Lung (tissue), 12 donors: ENCODE data around the gene C8B. TPM values are rescaled to one million over a fixed set of nuclear protein-coding genes. Genes with fewer than 3 reads are reported as not detected.

Experiments
- ATAC-seq: fragments of 200-7000 bp; cut with Tn5 transposase; one replicate; pipeline ENCODE4 v1.9.1; 2020; ENCODE audit warnings: moderate number of reproducible peaks; ENCODE audit not compliant: insufficient read depth, low FRiP score
- DNase-seq, 3 donors: peaks; one replicate each; pipeline ENCODE4 v3.0.0-alpha.2; 2013 to 2017
- H3K27ac ChIP-seq, 2 donors: one replicate each; pipeline ENCODE4 v1.5.1; 2013; ENCODE audit warnings: mild to moderate bottlenecking in 2 of 2, moderate library complexity in 2 of 2, control low read depth in 1 of 2, inconsistent platforms in 1 of 2, low read depth in 1 of 2, low read length in 1 of 2
- H3K27me3 ChIP-seq, 3 donors: one replicate each; pipeline ENCODE4 v1.5.1; 2013; ENCODE audit warnings: low read length in 2 of 3; ENCODE audit not compliant: control insufficient read depth in 3 of 3, insufficient read depth in 3 of 3
- H3K36me3 ChIP-seq, 4 donors: one replicate each; pipeline ENCODE4 v1.5.1; 2013; ENCODE audit warnings: low read length in 4 of 4, mild to moderate bottlenecking in 1 of 4, moderate library complexity in 1 of 4; ENCODE audit not compliant: control insufficient read depth in 4 of 4, insufficient read depth in 4 of 4
- H3K4me1 ChIP-seq, 5 donors: one replicate each; pipeline ENCODE4 v1.5.1; 2013; ENCODE audit warnings: low read length in 5 of 5, mild to moderate bottlenecking in 2 of 5, moderate library complexity in 1 of 5; ENCODE audit not compliant: control insufficient read depth in 5 of 5, insufficient read depth in 5 of 5
- H3K4me3 ChIP-seq: one replicate; pipeline ENCODE4 v1.5.1; 2013; ENCODE audit warnings: mild to moderate bottlenecking, control low read depth, moderate library complexity
- H3K9ac ChIP-seq, 2 donors: one replicate each; pipeline ENCODE4 v1.5.1; 2013; ENCODE audit warnings: low read length in 2 of 2, control low read depth in 1 of 2; ENCODE audit not compliant: insufficient read depth in 1 of 2
- H3K9me3 ChIP-seq, 4 donors: one replicate each; pipeline ENCODE4 v1.5.1; 2013; ENCODE audit warnings: low read length in 3 of 4, mild to moderate bottlenecking in 1 of 4, moderate library complexity in 1 of 4; ENCODE audit not compliant: control insufficient read depth in 4 of 4, insufficient read depth in 3 of 4
- WGBS, 2 donors: extraction: QIAGEN DNeasy Blood & Tissue Kit; methylation state at CpG; one replicate each; pipeline ENCODE4 v1.1.7; 2013; 5-methylcytosine and 5-hydroxymethylcytosine counted together
- polyA plus RNA-seq, 2 donors: library from polyadenylated mRNA; stranded (reverse); fragments of 200-250 nt; gene quantifications; one replicate each; pipeline ENCODE4 v1.2.1, GENCODE V29; 2013
- total RNA-seq, 2 donors: library from RNA; depleted of rRNA in 1 of 2; stranded (reverse); fragments of >200 nt in 1 of 2; gene quantifications; one replicate each; pipeline ENCODE4 v1.2.1, GENCODE V29; 2014 to 2021
- TF ChIP-seq, protein P1 (sequence below): IDR thresholded peaks from 2 replicates; pipeline ENCODE4 v1.5.1; 2012; ENCODE audit warnings: mild to moderate bottlenecking; ENCODE audit errors: control extremely low read depth, extremely low read depth
- donor health status: control.
- donor health status: control.
- donor health status: Bipolar disorder and iron deficiency.
- donor health status: healthy.
- donor health status: DM: yes; HTN: yes; CAD: no.

Gene C8B
- total and polyA plus RNA-seq, 4 donors: 0.22 to 2.8 (median 1.7) TPM

DNA sequence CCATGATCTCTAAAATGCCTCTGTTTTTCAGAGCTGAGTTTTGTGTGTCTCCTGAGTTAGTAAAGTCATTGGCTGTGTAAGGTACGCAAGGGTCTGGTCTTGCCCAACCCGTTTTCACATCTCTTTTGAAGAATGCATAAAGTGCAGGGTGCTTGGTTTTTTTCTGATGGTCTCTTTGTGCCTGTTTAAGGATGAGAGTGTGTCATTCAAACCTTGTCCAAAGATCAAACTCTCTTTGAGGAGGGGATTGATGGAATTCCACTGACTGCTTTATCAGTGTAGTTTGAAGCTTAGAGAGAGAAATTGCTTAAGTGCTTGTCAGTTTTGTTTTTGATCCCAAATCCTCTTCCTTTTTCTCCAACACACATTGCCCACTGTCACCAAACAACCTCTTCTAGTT lies 20.0 kb upstream of the C8B start:
- Histone ChIP-seq H3K4me3 (no peak overlapping the region), H3K27me3 (no peaks in the 10 kb centered on the region), H3K9me3 (no peaks in the 10 kb centered on the region), H3K36me3 (no peaks in the 10 kb centered on the region), H3K9ac (no peak overlapping the region), H3K4me1 (no peaks in the 10 kb centered on the region), H3K27ac (no peak overlapping the region)
- DNase-seq (no peak), ATAC-seq (no peak)
- TF ChIP-seq, protein P1, sequence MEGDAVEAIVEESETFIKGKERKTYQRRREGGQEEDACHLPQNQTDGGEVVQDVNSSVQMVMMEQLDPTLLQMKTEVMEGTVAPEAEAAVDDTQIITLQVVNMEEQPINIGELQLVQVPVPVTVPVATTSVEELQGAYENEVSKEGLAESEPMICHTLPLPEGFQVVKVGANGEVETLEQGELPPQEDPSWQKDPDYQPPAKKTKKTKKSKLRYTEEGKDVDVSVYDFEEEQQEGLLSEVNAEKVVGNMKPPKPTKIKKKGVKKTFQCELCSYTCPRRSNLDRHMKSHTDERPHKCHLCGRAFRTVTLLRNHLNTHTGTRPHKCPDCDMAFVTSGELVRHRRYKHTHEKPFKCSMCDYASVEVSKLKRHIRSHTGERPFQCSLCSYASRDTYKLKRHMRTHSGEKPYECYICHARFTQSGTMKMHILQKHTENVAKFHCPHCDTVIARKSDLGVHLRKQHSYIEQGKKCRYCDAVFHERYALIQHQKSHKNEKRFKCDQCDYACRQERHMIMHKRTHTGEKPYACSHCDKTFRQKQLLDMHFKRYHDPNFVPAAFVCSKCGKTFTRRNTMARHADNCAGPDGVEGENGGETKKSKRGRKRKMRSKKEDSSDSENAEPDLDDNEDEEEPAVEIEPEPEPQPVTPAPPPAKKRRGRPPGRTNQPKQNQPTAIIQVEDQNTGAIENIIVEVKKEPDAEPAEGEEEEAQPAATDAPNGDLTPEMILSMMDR: no peak
- WGBS, 2 donors: 85 to 89% methylated on average over 2 of the region's 2 CpGs

DNA sequence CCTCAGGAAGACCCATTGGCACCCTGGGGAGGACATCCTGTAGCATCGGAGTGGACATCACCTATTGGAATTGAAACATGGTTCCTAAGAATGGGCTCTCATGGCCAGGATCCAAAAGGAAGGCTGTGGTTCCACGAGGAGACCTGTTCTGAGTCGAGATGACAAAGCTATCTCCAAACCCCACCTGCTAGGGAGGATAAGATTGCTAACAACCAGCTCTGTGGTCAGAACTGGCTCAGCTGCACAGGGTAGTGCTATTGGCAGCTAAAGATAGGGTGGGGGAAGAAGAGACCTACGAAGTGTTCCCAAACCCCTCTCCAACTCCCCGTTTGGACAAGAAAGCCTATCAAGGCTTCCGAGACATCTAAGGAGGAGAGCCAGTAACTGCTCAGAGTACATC lies 17.7 kb upstream of the C8B start:
- Histone ChIP-seq H3K9ac (no peak overlapping the region), H3K36me3 (no peaks in the 10 kb centered on the region), H3K27me3 (no peaks in the 10 kb centered on the region), H3K4me3 (no peak overlapping the region), H3K27ac (no peak overlapping the region), H3K9me3 (no peaks in the 10 kb centered on the region), H3K4me1 (no peaks in the 10 kb centered on the region)
- WGBS, 2 donors: 67 to 82% methylated on average over 6 of the region's 6 CpGs
- DNase-seq (no peak), ATAC-seq (no peak)
- TF ChIP-seq, protein P1: no peak

DNA sequence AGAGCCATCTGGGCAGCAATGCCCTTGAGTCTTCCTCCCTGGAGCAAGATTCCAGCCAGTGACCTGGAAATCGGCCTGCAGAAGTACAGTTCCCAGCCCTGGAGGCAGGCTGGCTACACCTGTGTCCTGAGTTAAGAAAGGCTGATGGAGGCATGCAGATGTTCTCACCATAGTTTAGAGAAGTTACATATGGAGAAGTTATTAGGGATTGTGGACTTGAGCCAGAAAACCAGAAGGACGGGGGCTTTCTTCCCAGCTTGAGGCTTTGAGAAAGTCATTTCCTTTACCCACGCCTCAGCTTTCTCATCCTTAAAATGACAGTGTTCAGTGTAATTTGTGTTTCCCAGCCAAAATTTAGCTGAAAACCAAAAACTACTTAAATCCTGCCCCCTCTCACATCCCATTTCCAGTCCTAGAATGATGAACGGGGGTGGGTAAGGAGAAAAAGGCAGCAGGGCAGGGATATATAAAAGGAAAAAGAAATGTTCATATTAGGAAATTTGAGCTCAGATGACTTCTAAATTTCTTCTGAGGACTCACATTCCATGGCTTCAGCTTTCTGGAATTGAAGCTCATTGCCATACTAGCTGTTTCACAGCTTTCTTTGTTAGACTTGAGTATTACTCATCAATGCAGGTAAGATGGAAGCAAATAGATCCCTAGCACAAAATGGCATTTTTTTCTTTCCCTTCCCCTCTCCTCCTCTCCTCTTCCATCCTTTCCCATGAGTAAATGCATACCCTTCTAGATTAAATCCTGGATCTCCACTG lies 14.4 kb upstream of the C8B start:
- H3K4me1 ChIP-seq: no peaks in the 10 kb centered on the region
- no peak for DNase-seq
- H3K27ac ChIP-seq: no peak overlapping the region
- H3K9ac ChIP-seq: no peak overlapping the region
- TF ChIP-seq, protein P1: no peak
- no peaks in the 10 kb centered on the region for H3K27me3 ChIP-seq
- no peak overlapping the region for H3K4me3 ChIP-seq
- H3K36me3 ChIP-seq: no peaks in the 10 kb centered on the region
- no peak for ATAC-seq
- no peaks in the 10 kb centered on the region for H3K9me3 ChIP-seq
- WGBS, 2 donors: 48 to 57% methylated on average over 4 of the region's 4 CpGs

DNA sequence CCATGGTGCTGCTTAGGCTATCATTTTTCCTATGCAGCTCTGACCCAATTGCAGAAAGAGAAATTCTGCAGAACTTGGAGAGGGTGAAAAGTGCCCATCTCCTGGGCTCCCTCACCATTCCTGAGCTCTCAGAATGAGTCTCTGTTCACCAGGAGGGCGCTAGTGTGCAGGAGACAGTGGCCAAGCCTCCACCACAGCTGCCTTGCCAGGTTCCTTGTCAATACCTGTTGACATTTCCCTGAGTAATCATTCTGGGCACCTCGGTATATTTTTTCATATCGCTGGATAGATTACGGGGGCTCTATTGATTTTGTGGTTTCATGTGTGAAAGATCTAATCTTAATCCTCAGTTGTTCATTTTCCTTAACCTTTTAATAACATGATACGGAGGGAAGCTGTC lies 13.0 kb upstream of the C8B start:
- 82 to 86% methylated on average over 5 of the region's 5 CpGs for WGBS, 2 donors
- ATAC-seq (no peak), DNase-seq (no peak)

More for the DNA sequence above, 13.0 kb upstream of the C8B start:
- Histone ChIP-seq H3K9ac (no peak overlapping the region), H3K4me3 (no peak overlapping the region), H3K27me3 (no peaks in the 10 kb centered on the region), H3K9me3 (no peaks in the 10 kb centered on the region), H3K27ac (no peak overlapping the region), H3K4me1 (no peaks in the 10 kb centered on the region), H3K36me3 (no peaks in the 10 kb centered on the region)
- TF ChIP-seq, protein P1: no peak
